OCI-LY7 (cell line): ENCODE measurements around the gene SLC16A13.

Source experiments
- CTCF ChIP-seq: fragments of 200-600 bp; sonication (generic); conservative IDR thresholded peaks from 2 replicates; pipeline ENCODE4 v1.5.1; 2014; ENCODE audit warnings: mild to moderate bottlenecking, antibody characterized with exemption, low read length, moderate library complexity, mixed read lengths
- EZH2phosphoT487 ChIP-seq: fragments of 200-600 bp; sonication (generic); IDR thresholded peaks from 2 replicates; pipeline ENCODE4 v1.6.1; 2018; ENCODE audit warnings: low read depth, borderline replicate concordance, mild to moderate bottlenecking, mixed run types, antibody characterized with exemption, low read length, moderate library complexity, mixed read lengths

- TF ChIP-seq CTCF (no peak), EZH2phosphoT487 (no peak)
Observed at GRCh38 chr17:7023576-7024401, 12.0 kb upstream of the SLC16A13 start.
